ENCODE results near the gene TUBB4B. TPM values are rescaled to one million over a fixed set of nuclear protein-coding genes. Genes with fewer than 3 reads are reported as not detected.
A peak's percentile ranks its signal among the peaks of the same experiment; 100 is the strongest.
"Not testable (repeated sequence)": the region's sequence is repeated elsewhere in the genome, so short reads cannot be mapped to it uniquely, and the experiment has no call there.

The TUBB4B gene
- total and polyA plus RNA-seq, 2 experiments from 2014 or later: 309 to 446 TPM

GRCh38 chr9:137256362-137256761 lies 15.3 kb downstream of the TUBB4B start:
- Histone ChIP-seq H2AFZ (no peak overlapping the region), H4K20me1 (ENCODE audit: insufficient read depth, poor library complexity, severe bottlenecking) (peaks cover 7% of the 10 kb centered on the region), H3K27ac (no peak overlapping the region), H3K79me2 (peaks cover 20% of the 10 kb centered on the region), H3K27me3 (no peaks in the 10 kb centered on the region), H3K9me3 (ENCODE audit: low read depth) (no peaks in the 10 kb centered on the region), H3K4me3 (no peak overlapping the region), H3K9me2 (replicated peaks; ENCODE audit: insufficient read depth) (no peaks in the 10 kb centered on the region), H3K4me2 (peak overlapping the region; percentile 98), H3K36me3 (replicated peaks; ENCODE audit: insufficient read depth, low read depth) (no peaks in the 10 kb centered on the region), H3K4me1 (ENCODE audit: insufficient read depth) (peaks cover 15% of the 10 kb centered on the region)
- 92% methylated on average over 15 of the region's 15 CpGs for WGBS (ENCODE audit: low lambda C conversion rate, missing lambda C conversion rate)
- DNase-seq (ENCODE audit: low spot score): no peak
- no peak for TF ChIP-seq EZH2phosphoT487 (IDR thresholded peaks at IDR 0.05; ENCODE audit: low read depth, severe bottlenecking, unreplicated experiment)
- TF ChIP-seq CTCF (IDR thresholded peaks at IDR 0.05; ENCODE audit: poor library complexity): no peak
- TF ChIP-seq EZH2 (IDR thresholded peaks at IDR 0.05; ENCODE audit: borderline replicate concordance): no peak

- no peak for DNase-seq (ENCODE audit: low spot score)
- 95% methylated on average over 15 of the region's 15 CpGs for WGBS (ENCODE audit: low lambda C conversion rate, missing lambda C conversion rate)
- H3K27ac ChIP-seq: no peak overlapping the region
- no peak overlapping the region for H2AFZ ChIP-seq
- peaks cover 7% of the 10 kb centered on the region for H4K20me1 ChIP-seq (ENCODE audit: insufficient read depth, poor library complexity, severe bottlenecking)
- H3K4me3 ChIP-seq: no peak overlapping the region
- TF ChIP-seq EZH2phosphoT487 (IDR thresholded peaks at IDR 0.05; ENCODE audit: low read depth, severe bottlenecking, unreplicated experiment) (no peak), EZH2 (IDR thresholded peaks at IDR 0.05; ENCODE audit: borderline replicate concordance) (no peak), CTCF (IDR thresholded peaks at IDR 0.05; ENCODE audit: poor library complexity) (no peak)
- no peaks in the 10 kb centered on the region for H3K27me3 ChIP-seq
- H3K4me1 ChIP-seq (ENCODE audit: insufficient read depth): peaks cover 15% of the 10 kb centered on the region
- H3K36me3 ChIP-seq (replicated peaks; ENCODE audit: insufficient read depth, low read depth): no peaks in the 10 kb centered on the region
- no peaks in the 10 kb centered on the region for H3K9me2 ChIP-seq (replicated peaks; ENCODE audit: insufficient read depth)
- H3K79me2 ChIP-seq: peaks cover 20% of the 10 kb centered on the region
- H3K9me3 ChIP-seq (ENCODE audit: low read depth): no peaks in the 10 kb centered on the region
- peak overlapping the region; percentile 98 for H3K4me2 ChIP-seq
Observed at GRCh38 chr9:137256856-137257255, 15.8 kb downstream of the TUBB4B start.

- not testable (repeated sequence) for H4K20me1 ChIP-seq (ENCODE audit: insufficient read depth, poor library complexity, severe bottlenecking); DNase-seq (ENCODE audit: low spot score); H3K27ac ChIP-seq; H3K9me3 ChIP-seq (ENCODE audit: low read depth); H2AFZ ChIP-seq; H3K4me3 ChIP-seq; H3K4me2 ChIP-seq; H3K27me3 ChIP-seq; H3K36me3 ChIP-seq (replicated peaks; ENCODE audit: insufficient read depth, low read depth); H3K79me2 ChIP-seq; H3K4me1 ChIP-seq (ENCODE audit: insufficient read depth); H3K9me2 ChIP-seq (replicated peaks; ENCODE audit: insufficient read depth)
- peak; percentile 43 for TF ChIP-seq CTCF (IDR thresholded peaks at IDR 0.05; ENCODE audit: poor library complexity)
- 48% methylated on average over 15 of the region's 15 CpGs for WGBS (ENCODE audit: low lambda C conversion rate, missing lambda C conversion rate)
Observed at GRCh38 chr9:137262173-137262908, 21.3 kb downstream of the TUBB4B start.

All from hepatocyte (in vitro differentiated cells).